SK-N-SH (cell line): ENCODE results near the gene PARD3. TPM values are rescaled to one million over a fixed set of nuclear protein-coding genes. Genes with fewer than 3 reads are reported as not detected.

ENCODE experiments used
- CTCF ChIA-PET: fragments of 300-600, 350-600 bp; formaldehyde crosslinking; extraction: SDS; loops from one replicate; lab custom pipeline; 2021; lab: Yijun Ruan, JAX
- POLR2A ChIA-PET: fragments of 350-600 bp; sonication (Branson Sonifier 250); formaldehyde crosslinking; extraction: SDS; loops from one replicate; lab custom pipeline; 2020; ENCODE audit warnings: antibody characterized with exemption, inconsistent platforms; lab: Yijun Ruan, JAX
- DNase-seq: peaks from one replicate; pipeline ENCODE4 v3.0.0; 2012
- H2AFZ ChIP-seq: fragments of 200-600 bp; sonication (generic); 2 replicates; pipeline ENCODE4 v1.8.1; 2016; ENCODE audit warnings: antibody characterized with exemption, mild to moderate bottlenecking, low read depth
- H3F3A ChIP-seq: fragments of 200-600 bp; sonication (generic); replicated peaks from 2 replicates; pipeline ENCODE3; 2016; ENCODE audit warnings: antibody characterized with exemption, mild to moderate bottlenecking; ENCODE audit not compliant: insufficient read depth
- H3K27ac ChIP-seq, 2 experiments: fragments of 200-500 bp in 1 of 2; fragments of 200-600 bp in 1 of 2; sonication (Bioruptor generic) in 1 of 2; sonication (generic), shearing (Covaris generic) in 1 of 2; 2 replicates each; pipeline versions ENCODE4 v1.5.1 to v1.6.1; 2014 to 2016; ENCODE audit warnings: low read depth in 2 of 2, inconsistent platforms in 1 of 2, low read length in 1 of 2, mild to moderate bottlenecking in 1 of 2, mixed read lengths in 1 of 2
- H3K27me3 ChIP-seq: fragments of 200-600 bp; sonication (generic), shearing (Covaris generic); 2 replicates; pipeline ENCODE4 v1.6.1; 2016; ENCODE audit warnings: mixed run types; ENCODE audit not compliant: insufficient read depth
- H3K36me3 ChIP-seq, 2 experiments: fragments of 200-500 bp in 1 of 2; fragments of 200-600 bp in 1 of 2; sonication (Bioruptor generic) in 1 of 2; sonication (generic) in 1 of 2; replicated peaks in 1 of 2; 2 replicates each; pipeline versions ENCODE3 to v1.5.1; 2014 to 2016; ENCODE audit warnings: low read length in 1 of 2, mild to moderate bottlenecking in 1 of 2; ENCODE audit not compliant: insufficient read depth in 2 of 2, control insufficient read depth in 1 of 2
- H3K4me1 ChIP-seq, 2 experiments: fragments of 200-500 bp in 1 of 2; fragments of 200-600 bp in 1 of 2; sonication (Bioruptor generic) in 1 of 2; sonication (generic), shearing (Covaris generic) in 1 of 2; 2 replicates each; pipeline versions ENCODE4 v1.5.1 to v1.6.1; 2014 to 2016; ENCODE audit warnings: low read depth in 1 of 2, low read length in 1 of 2, mixed run types in 1 of 2; ENCODE audit not compliant: insufficient read depth in 2 of 2, control insufficient read depth in 1 of 2
- H3K4me2 ChIP-seq: fragments of 200-600 bp; sonication (generic), shearing (Covaris generic); 2 replicates; pipeline ENCODE4 v1.6.1; 2017; ENCODE audit warnings: mixed run types
- H3K4me3 ChIP-seq, 2 experiments: fragments of 200-500 bp in 1 of 2; fragments of 200-600 bp in 1 of 2; sonication (Bioruptor generic) in 1 of 2; sonication (generic), shearing (Covaris generic) in 1 of 2; 2 replicates each; pipeline versions ENCODE4 v1.5.1 to v1.8.1; 2014 to 2016; ENCODE audit warnings: low read depth in 2 of 2, inconsistent platforms in 1 of 2, low read length in 1 of 2, mild to moderate bottlenecking in 1 of 2, mixed read lengths in 1 of 2, moderate library complexity in 1 of 2
- H3K79me2 ChIP-seq: fragments of 200-600 bp; sonication (generic); 2 replicates; pipeline ENCODE4 v1.8.1; 2017; ENCODE audit warnings: mild to moderate bottlenecking; ENCODE audit not compliant: insufficient read depth
- H3K9ac ChIP-seq: fragments of 200-600 bp; sonication (generic); 2 replicates; pipeline ENCODE4 v1.6.1; 2017; ENCODE audit warnings: mixed run types
- H3K9me2 ChIP-seq: fragments of 200-600 bp; sonication (generic); 2 replicates; pipeline ENCODE4 v1.6.1; 2017; ENCODE audit warnings: mixed run types
- H3K9me3 ChIP-seq: fragments of 200-600 bp; sonication (generic); 2 replicates; pipeline ENCODE4 v1.6.1; 2017; ENCODE audit warnings: mixed run types, mild to moderate bottlenecking, moderate library complexity
- H4K20me1 ChIP-seq: fragments of 200-600 bp; sonication (generic); 2 replicates; pipeline ENCODE4 v1.6.1; 2017; ENCODE audit warnings: mild to moderate bottlenecking, mixed run types; ENCODE audit not compliant: insufficient read depth
- CHD2 ChIP-seq: fragments of 150-350 bp; IDR thresholded peaks from 2 replicates; pipeline ENCODE4 v1.6.1; 2018; ENCODE audit warnings: low read length; ENCODE audit not compliant: partially characterized antibody
- ELF1 ChIP-seq: IDR thresholded peaks from 2 replicates; pipeline ENCODE4 v1.4.0; 2012
- EP300 ChIP-seq, 2 experiments: IDR thresholded peaks; 2 replicates each; pipeline versions ENCODE4 v1.4.0 to v1.6.1; 2012; ENCODE audit warnings: borderline replicate concordance in 1 of 2, low read depth in 1 of 2, low read length in 1 of 2
- EZH2phosphoT487 ChIP-seq: fragments of 200-600 bp; sonication (generic); IDR thresholded peaks from 2 replicates; pipeline ENCODE4 v1.6.1; 2017; ENCODE audit warnings: low read depth, mixed run types, mild to moderate bottlenecking, antibody characterized with exemption, moderate library complexity, borderline replicate concordance
- FOSL2 ChIP-seq: IDR thresholded peaks from 2 replicates; pipeline ENCODE4 v1.4.0; 2012; ENCODE audit warnings: low read depth, mild to moderate bottlenecking, moderate library complexity, borderline replicate concordance
- FOXM1 ChIP-seq: IDR thresholded peaks from 2 replicates; pipeline ENCODE4 v1.4.0; 2012; ENCODE audit warnings: low read depth, mild to moderate bottlenecking
- GABPA ChIP-seq: IDR thresholded peaks from 2 replicates; pipeline ENCODE4 v1.4.0; 2012; ENCODE audit warnings: low read depth, mild to moderate bottlenecking
- GATA2 ChIP-seq: sonication (generic); formaldehyde crosslinking; IDR thresholded peaks from 2 replicates; pipeline ENCODE4 v1.5.0; 2020; ENCODE audit warnings: mild to moderate bottlenecking, missing genetic modification reagents
- MXI1 ChIP-seq: IDR thresholded peaks from 2 replicates; pipeline ENCODE4 v1.6.1; 2012; ENCODE audit warnings: mild to moderate bottlenecking, low read depth, low read length, improper control_type of control experiment
- NRF1 ChIP-seq: IDR thresholded peaks from 2 replicates; pipeline ENCODE4 v1.6.1; 2012; ENCODE audit warnings: low read depth, mild to moderate bottlenecking, low read length
- RFX5 ChIP-seq: IDR thresholded peaks from 2 replicates; pipeline ENCODE4 v1.6.1; 2012; ENCODE audit warnings: mild to moderate bottlenecking, improper control_type of control experiment, low read length
- RXRA ChIP-seq: IDR thresholded peaks from 2 replicates; pipeline ENCODE4 v1.4.0; 2012; ENCODE audit warnings: low read depth, mild to moderate bottlenecking, borderline replicate concordance
- TAF1 ChIP-seq: IDR thresholded peaks from 2 replicates; pipeline ENCODE4 v1.6.1; 2012; ENCODE audit warnings: low read depth, mild to moderate bottlenecking, low read length, moderate library complexity, borderline replicate concordance
- TEAD4 ChIP-seq: IDR thresholded peaks from 2 replicates; pipeline ENCODE4 v1.4.0; 2012; ENCODE audit warnings: mild to moderate bottlenecking, borderline replicate concordance; ENCODE audit not compliant: insufficient read depth
- YY1 ChIP-seq: IDR thresholded peaks from 2 replicates; pipeline ENCODE4 v1.4.0; 2012; ENCODE audit warnings: low read depth, mild to moderate bottlenecking
- WGBS: methylation state at CpG from one replicate; pipeline ENCODE4 v1.1.6; 2017; ENCODE audit warnings: low lambda C conversion rate; 5-methylcytosine and 5-hydroxymethylcytosine counted together
- polyA plus RNA-seq, 3 experiments: library from polyadenylated mRNA; depleted of rRNA; stranded (reverse); fragments of >200 nt; gene quantifications; 2 replicates each; pipeline ENCODE4 v1.2.3, GENCODE V29; 2012
- TF ChIP-seq, protein P1 (sequence below): fragments of 200-600 bp; sonication (generic); IDR thresholded peaks from 2 replicates; pipeline ENCODE4 v1.6.1; 2017; ENCODE audit warnings: antibody characterized with exemption, mild to moderate bottlenecking, moderate library complexity
- TF ChIP-seq, protein P2 (sequence below): IDR thresholded peaks from 2 replicates; pipeline ENCODE4 v1.4.0; 2012; ENCODE audit warnings: low read depth, borderline replicate concordance
- TF ChIP-seq, protein P3 (sequence below): IDR thresholded peaks from 2 replicates; pipeline ENCODE4 v1.6.1; 2012; ENCODE audit warnings: mild to moderate bottlenecking, low read depth, low read length, moderate library complexity

Gene PARD3
- polyA plus RNA-seq, 1 of the 3 experiments (the other 2 are of a cell fraction), result 29.4 TPM

DNA sequence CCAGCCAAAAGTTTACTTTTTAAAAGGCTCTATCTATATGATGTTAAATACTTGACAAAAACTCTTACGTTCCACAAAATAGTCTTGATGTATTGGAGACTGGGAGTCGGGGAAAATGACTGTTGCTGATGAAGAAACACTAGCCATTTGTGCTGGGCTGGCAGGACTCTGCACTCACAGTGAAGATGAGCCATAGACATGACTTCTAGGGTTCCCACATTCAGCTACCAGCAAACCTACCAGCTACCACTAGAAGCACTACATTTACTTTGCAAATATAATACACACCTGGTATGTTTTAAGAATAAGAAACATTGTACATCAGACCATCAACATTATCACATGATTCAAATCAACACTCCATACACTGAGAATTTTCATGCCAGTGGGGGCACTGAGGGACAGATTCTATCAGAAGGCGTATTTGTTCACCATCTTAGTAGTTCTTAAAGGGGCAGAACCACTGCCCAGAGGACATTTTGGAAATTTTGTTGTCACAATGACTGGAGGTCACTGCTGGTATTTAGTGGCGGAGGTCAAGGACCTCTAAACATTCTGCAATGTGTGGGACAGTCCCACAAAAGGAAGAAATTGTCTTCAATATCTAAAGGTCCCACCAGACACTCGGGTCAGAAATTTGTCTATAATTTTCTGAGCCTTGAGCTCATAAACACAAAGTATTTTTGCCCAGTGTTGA lies 52.3 kb downstream of the PARD3 start:
- Histone ChIP-seq H3K79me2 (peaks cover 64% of the 10 kb centered on the region), H3K9ac (no peak overlapping the region), H3F3A (peaks cover 26% of the 10 kb centered on the region), H3K4me2 (no peak overlapping the region), H3K27ac (no peak overlapping the region)
- TF ChIP-seq GATA2 (no peak), YY1 (no peak), MXI1 (no peak), FOSL2 (no peak), FOXM1 (no peak)
- TF ChIP-seq, all 33 proteins: peak for 0
- Histone ChIP-seq H3K9me2 (no peaks in the 10 kb centered on the region), H2AFZ (no peak overlapping the region), H4K20me1 (peaks cover 34% of the 10 kb centered on the region), H3K4me1 (peaks cover 25 to 35% of the 10 kb centered on the region in 2 experiments; a peak in 3 of 4 replicates), H3K36me3 (no peaks in the 10 kb centered on the region), H3K27me3 (no peaks in the 10 kb centered on the region), H3K9me3 (no peaks in the 10 kb centered on the region), H3K4me3 (no peak overlapping the region)
- no peak for DNase-seq
- POLR2A ChIA-PET, result no interaction called here
- CTCF ChIA-PET, result interaction anchor here (0.8 to 0.9 kb wide), 2 partner anchors 44 to 47 kb away, joined by 3 to 4 read pairs; no protein-coding TSS in a partner anchor
- WGBS, result 97% methylated on average over 5 of the region's 5 CpGs

DNA sequence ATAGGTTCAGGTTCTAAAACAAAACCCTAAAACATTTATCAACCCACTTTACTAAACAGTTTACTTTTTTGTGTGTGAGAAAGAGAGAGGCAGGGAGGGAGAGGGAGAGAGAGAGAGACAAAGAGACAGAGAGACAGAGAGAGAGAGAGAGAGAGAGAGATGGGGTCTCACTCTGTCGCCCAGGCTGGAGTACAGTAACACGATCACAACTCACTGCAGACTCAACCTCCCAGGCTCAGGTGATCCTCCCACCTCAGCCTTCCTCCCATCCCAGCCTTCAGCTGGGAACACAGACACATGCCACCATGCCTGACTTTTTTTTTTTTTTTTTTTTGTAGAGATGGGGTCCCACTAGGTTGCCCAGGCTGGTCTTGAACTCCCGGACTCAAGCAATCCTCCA lies 52.9 kb downstream of the PARD3 start:
- H3K4me3 ChIP-seq, result no peak overlapping the region
- H3K9me2 ChIP-seq, result no peaks in the 10 kb centered on the region
- no peak for TF ChIP-seq YY1
- TF ChIP-seq FOXM1, result no peak
- no peak for TF ChIP-seq NRF1
- TF ChIP-seq CHD2, result no peak
- TF ChIP-seq TAF1, result no peak
- TF ChIP-seq, protein P1, sequence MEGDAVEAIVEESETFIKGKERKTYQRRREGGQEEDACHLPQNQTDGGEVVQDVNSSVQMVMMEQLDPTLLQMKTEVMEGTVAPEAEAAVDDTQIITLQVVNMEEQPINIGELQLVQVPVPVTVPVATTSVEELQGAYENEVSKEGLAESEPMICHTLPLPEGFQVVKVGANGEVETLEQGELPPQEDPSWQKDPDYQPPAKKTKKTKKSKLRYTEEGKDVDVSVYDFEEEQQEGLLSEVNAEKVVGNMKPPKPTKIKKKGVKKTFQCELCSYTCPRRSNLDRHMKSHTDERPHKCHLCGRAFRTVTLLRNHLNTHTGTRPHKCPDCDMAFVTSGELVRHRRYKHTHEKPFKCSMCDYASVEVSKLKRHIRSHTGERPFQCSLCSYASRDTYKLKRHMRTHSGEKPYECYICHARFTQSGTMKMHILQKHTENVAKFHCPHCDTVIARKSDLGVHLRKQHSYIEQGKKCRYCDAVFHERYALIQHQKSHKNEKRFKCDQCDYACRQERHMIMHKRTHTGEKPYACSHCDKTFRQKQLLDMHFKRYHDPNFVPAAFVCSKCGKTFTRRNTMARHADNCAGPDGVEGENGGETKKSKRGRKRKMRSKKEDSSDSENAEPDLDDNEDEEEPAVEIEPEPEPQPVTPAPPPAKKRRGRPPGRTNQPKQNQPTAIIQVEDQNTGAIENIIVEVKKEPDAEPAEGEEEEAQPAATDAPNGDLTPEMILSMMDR, result no peak
- no peak for TF ChIP-seq FOSL2
- no peak for TF ChIP-seq RXRA
- TF ChIP-seq, protein P2, sequence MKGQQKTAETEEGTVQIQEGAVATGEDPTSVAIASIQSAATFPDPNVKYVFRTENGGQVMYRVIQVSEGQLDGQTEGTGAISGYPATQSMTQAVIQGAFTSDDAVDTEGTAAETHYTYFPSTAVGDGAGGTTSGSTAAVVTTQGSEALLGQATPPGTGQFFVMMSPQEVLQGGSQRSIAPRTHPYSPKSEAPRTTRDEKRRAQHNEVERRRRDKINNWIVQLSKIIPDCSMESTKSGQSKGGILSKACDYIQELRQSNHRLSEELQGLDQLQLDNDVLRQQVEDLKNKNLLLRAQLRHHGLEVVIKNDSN, result no peak
- no peak for TF ChIP-seq ELF1
- TF ChIP-seq TEAD4, result no peak
- TF ChIP-seq EP300 (IDR thresholded peaks at IDR 0.05; ENCODE audit: borderline replicate concordance in 1 of 2, low read depth in 1 of 2, low read length in 1 of 2), result no peak
- TF ChIP-seq GABPA, result no peak
- TF ChIP-seq, protein P3, sequence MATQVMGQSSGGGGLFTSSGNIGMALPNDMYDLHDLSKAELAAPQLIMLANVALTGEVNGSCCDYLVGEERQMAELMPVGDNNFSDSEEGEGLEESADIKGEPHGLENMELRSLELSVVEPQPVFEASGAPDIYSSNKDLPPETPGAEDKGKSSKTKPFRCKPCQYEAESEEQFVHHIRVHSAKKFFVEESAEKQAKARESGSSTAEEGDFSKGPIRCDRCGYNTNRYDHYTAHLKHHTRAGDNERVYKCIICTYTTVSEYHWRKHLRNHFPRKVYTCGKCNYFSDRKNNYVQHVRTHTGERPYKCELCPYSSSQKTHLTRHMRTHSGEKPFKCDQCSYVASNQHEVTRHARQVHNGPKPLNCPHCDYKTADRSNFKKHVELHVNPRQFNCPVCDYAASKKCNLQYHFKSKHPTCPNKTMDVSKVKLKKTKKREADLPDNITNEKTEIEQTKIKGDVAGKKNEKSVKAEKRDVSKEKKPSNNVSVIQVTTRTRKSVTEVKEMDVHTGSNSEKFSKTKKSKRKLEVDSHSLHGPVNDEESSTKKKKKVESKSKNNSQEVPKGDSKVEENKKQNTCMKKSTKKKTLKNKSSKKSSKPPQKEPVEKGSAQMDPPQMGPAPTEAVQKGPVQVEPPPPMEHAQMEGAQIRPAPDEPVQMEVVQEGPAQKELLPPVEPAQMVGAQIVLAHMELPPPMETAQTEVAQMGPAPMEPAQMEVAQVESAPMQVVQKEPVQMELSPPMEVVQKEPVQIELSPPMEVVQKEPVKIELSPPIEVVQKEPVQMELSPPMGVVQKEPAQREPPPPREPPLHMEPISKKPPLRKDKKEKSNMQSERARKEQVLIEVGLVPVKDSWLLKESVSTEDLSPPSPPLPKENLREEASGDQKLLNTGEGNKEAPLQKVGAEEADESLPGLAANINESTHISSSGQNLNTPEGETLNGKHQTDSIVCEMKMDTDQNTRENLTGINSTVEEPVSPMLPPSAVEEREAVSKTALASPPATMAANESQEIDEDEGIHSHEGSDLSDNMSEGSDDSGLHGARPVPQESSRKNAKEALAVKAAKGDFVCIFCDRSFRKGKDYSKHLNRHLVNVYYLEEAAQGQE, result no peak
- no peak for TF ChIP-seq RFX5
- no peak for TF ChIP-seq EZH2phosphoT487
- DNase-seq, result no peak
- POLR2A ChIA-PET, result no interaction called here
- H3K27me3 ChIP-seq, result no peaks in the 10 kb centered on the region
- H3F3A ChIP-seq, result peaks cover 32% of the 10 kb centered on the region
- H2AFZ ChIP-seq, result no peak overlapping the region
- no peak overlapping the region for H3K4me2 ChIP-seq
- peaks cover 31 to 33% of the 10 kb centered on the region in 2 experiments; a peak in 3 of 4 replicates for H3K4me1 ChIP-seq
- CTCF ChIA-PET, result no interaction called here
- peaks cover 66% of the 10 kb centered on the region for H3K79me2 ChIP-seq
- no peaks in the 10 kb centered on the region for H3K36me3 ChIP-seq
- H3K27ac ChIP-seq, result no peak overlapping the region
- peaks cover 35% of the 10 kb centered on the region for H4K20me1 ChIP-seq
- 94% methylated on average over 3 of the region's 3 CpGs for WGBS
- no peaks in the 10 kb centered on the region for H3K9me3 ChIP-seq
- no peak overlapping the region for H3K9ac ChIP-seq
